DND-41 (cell line): Measurements from ENCODE around the gene SLC1A3.

ENCODE experiments used
- CTCF ChIP-seq: IDR thresholded peaks from 2 replicates; pipeline ENCODE4 v1.5.1; 2012; ENCODE audit warnings: borderline replicate concordance, low read length, moderate library complexity, mild to moderate bottlenecking; ENCODE audit not compliant: poor library complexity, severe bottlenecking; ENCODE audit errors: extremely low read depth
- EZH2 ChIP-seq: IDR thresholded peaks from 3 replicates; pipeline ENCODE4 v1.6.1; 2012; ENCODE audit warnings: borderline replicate concordance, low read depth, mild to moderate bottlenecking, moderate library complexity, low read length, inconsistent platforms; ENCODE audit not compliant: severe bottlenecking

- TF ChIP-seq CTCF (no peak), EZH2 (no peak)
These were observed 73.7 kb downstream of the SLC1A3 start for GRCh38 chr5:36680066-36680465.
